ENCODE results near the gene SLC6A19. TPM values are rescaled to one million over a fixed set of nuclear protein-coding genes. Genes with fewer than 3 reads are reported as not detected.

Gene SLC6A19
- total and polyA plus RNA-seq, 2 experiments from 2014 or later, result 5.2 to 5.8 TPM

- H3K79me2 ChIP-seq, result no peaks in the 10 kb centered on the region
- DNase-seq (ENCODE audit: low spot score), result no peak
- no peak for TF ChIP-seq CTCF (IDR thresholded peaks at IDR 0.05; ENCODE audit: poor library complexity)
- TF ChIP-seq EZH2phosphoT487 (IDR thresholded peaks at IDR 0.05; ENCODE audit: low read depth, severe bottlenecking, unreplicated experiment), result no peak
- no peak for TF ChIP-seq EZH2 (IDR thresholded peaks at IDR 0.05; ENCODE audit: borderline replicate concordance)
- no peaks in the 10 kb centered on the region for H3K27me3 ChIP-seq
- no peaks in the 10 kb centered on the region for H4K20me1 ChIP-seq (ENCODE audit: insufficient read depth, poor library complexity, severe bottlenecking)
- peaks cover 3% of the 10 kb centered on the region for H3K4me1 ChIP-seq (ENCODE audit: insufficient read depth)
- no peak overlapping the region for H3K4me2 ChIP-seq
- no peaks in the 10 kb centered on the region for H3K36me3 ChIP-seq (replicated peaks; ENCODE audit: insufficient read depth, low read depth)
- H3K4me3 ChIP-seq, result no peak overlapping the region
- no peaks in the 10 kb centered on the region for H3K9me2 ChIP-seq (replicated peaks; ENCODE audit: insufficient read depth)
- 94% methylated on average over 8 of the region's 8 CpGs for WGBS (ENCODE audit: low lambda C conversion rate, missing lambda C conversion rate)
- H3K9me3 ChIP-seq (ENCODE audit: low read depth), result no peaks in the 10 kb centered on the region
- no peak overlapping the region for H3K27ac ChIP-seq
- H2AFZ ChIP-seq, result no peak overlapping the region
Observed at GRCh38 chr5:1175015-1175414, 26.4 kb upstream of the SLC6A19 start.

- Histone ChIP-seq H3K4me1 (ENCODE audit: insufficient read depth) (peaks cover 4% of the 10 kb centered on the region), H2AFZ (no peak overlapping the region), H4K20me1 (ENCODE audit: insufficient read depth, poor library complexity, severe bottlenecking) (no peaks in the 10 kb centered on the region), H3K27ac (no peak overlapping the region), H3K9me3 (ENCODE audit: low read depth) (no peaks in the 10 kb centered on the region), H3K9me2 (replicated peaks; ENCODE audit: insufficient read depth) (no peaks in the 10 kb centered on the region), H3K36me3 (replicated peaks; ENCODE audit: insufficient read depth, low read depth) (no peaks in the 10 kb centered on the region), H3K4me3 (no peak overlapping the region), H3K79me2 (no peaks in the 10 kb centered on the region), H3K4me2 (no peak overlapping the region), H3K27me3 (no peaks in the 10 kb centered on the region)
- TF ChIP-seq EZH2 (IDR thresholded peaks at IDR 0.05; ENCODE audit: borderline replicate concordance), result no peak
- TF ChIP-seq EZH2phosphoT487 (IDR thresholded peaks at IDR 0.05; ENCODE audit: low read depth, severe bottlenecking, unreplicated experiment), result no peak
- no peak for TF ChIP-seq CTCF (IDR thresholded peaks at IDR 0.05; ENCODE audit: poor library complexity)
- no peak for DNase-seq (ENCODE audit: low spot score)
- WGBS (ENCODE audit: low lambda C conversion rate, missing lambda C conversion rate), result 90% methylated on average over 22 of the region's 26 CpGs
Observed at GRCh38 chr5:1175801-1176472, 25.5 kb upstream of the SLC6A19 start.

GRCh38 chr5:1176473-1177391 is 24.7 kb upstream of the SLC6A19 start:
- Histone ChIP-seq H3K4me1 (ENCODE audit: insufficient read depth) (peaks cover 10% of the 10 kb centered on the region), H3K4me2 (no peak overlapping the region), H4K20me1 (ENCODE audit: insufficient read depth, poor library complexity, severe bottlenecking) (no peaks in the 10 kb centered on the region), H3K79me2 (no peaks in the 10 kb centered on the region), H3K9me2 (replicated peaks; ENCODE audit: insufficient read depth) (no peaks in the 10 kb centered on the region), H3K27ac (no peak overlapping the region), H3K27me3 (no peaks in the 10 kb centered on the region), H2AFZ (no peak overlapping the region), H3K4me3 (no peak overlapping the region), H3K36me3 (replicated peaks; ENCODE audit: insufficient read depth, low read depth) (no peaks in the 10 kb centered on the region), H3K9me3 (ENCODE audit: low read depth) (no peaks in the 10 kb centered on the region)
- TF ChIP-seq EZH2phosphoT487 (IDR thresholded peaks at IDR 0.05; ENCODE audit: low read depth, severe bottlenecking, unreplicated experiment) (no peak), EZH2 (IDR thresholded peaks at IDR 0.05; ENCODE audit: borderline replicate concordance) (no peak)
- DNase-seq (ENCODE audit: low spot score), result no peak
- whole genome bisulfite sequencing (ENCODE audit: low lambda C conversion rate, missing lambda C conversion rate), result 90% methylated on average over 42 of the region's 42 CpGs
